ENCODE data around the gene TEF.

- no peak for TF ChIP-seq CTCF (conservative IDR thresholded peaks at IDR 0.05; ENCODE audit: low read length)
- TF ChIP-seq EZH2phosphoT487 (IDR thresholded peaks at IDR 0.05; ENCODE audit: borderline replicate concordance), result no peak
Observed at GRCh38 chr22:41340357-41340756, 41.4 kb upstream of the TEF start.

Measured in Loucy (cell line).